HEK293 (cell line): Measurements from ENCODE around the gene ZC3H7B.

Source experiments
- BCL6B ChIP-seq: fragments of 450-650 bp; formaldehyde crosslinking; IDR thresholded peaks from 2 replicates; pipeline ENCODE4 v1.5.1; 2017; ENCODE audit warnings: missing biosample characterization, missing genetic modification characterization
- EGR2 ChIP-seq: fragments of 450-650 bp; formaldehyde crosslinking; IDR thresholded peaks from 2 replicates; pipeline ENCODE4 v1.5.1; 2016; ENCODE audit warnings: low read depth, missing biosample characterization, missing genetic modification characterization
- GLIS1 ChIP-seq: fragments of 450-650 bp; formaldehyde crosslinking; IDR thresholded peaks from 2 replicates; pipeline ENCODE4 v1.5.1; 2016; ENCODE audit warnings: missing biosample characterization, missing genetic modification characterization
- GLIS2 ChIP-seq: fragments of 450-650 bp; formaldehyde crosslinking; IDR thresholded peaks from 2 replicates; pipeline ENCODE4 v1.5.1; 2016; ENCODE audit warnings: missing biosample characterization, missing genetic modification characterization
- HIC1 ChIP-seq: fragments of 450-650 bp; formaldehyde crosslinking; IDR thresholded peaks from 2 replicates; pipeline ENCODE4 v1.5.1; 2016; ENCODE audit warnings: missing biosample characterization, missing genetic modification characterization
- KLF10 ChIP-seq: fragments of 450-650 bp; IDR thresholded peaks from 2 replicates; pipeline ENCODE4 v1.5.1; 2018; ENCODE audit warnings: missing biosample characterization, mild to moderate bottlenecking, missing genetic modification characterization
- KLF16 ChIP-seq: fragments of 450-650 bp; formaldehyde crosslinking; IDR thresholded peaks from 2 replicates; pipeline ENCODE4 v1.5.1; 2017; ENCODE audit warnings: missing biosample characterization, missing genetic modification characterization
- PRDM10 ChIP-seq: fragments of 450-650 bp; formaldehyde crosslinking; IDR thresholded peaks from 2 replicates; pipeline ENCODE4 v1.5.1; 2016; ENCODE audit warnings: missing biosample characterization, missing genetic modification characterization
- PRDM2 ChIP-seq: fragments of 450-650 bp; formaldehyde crosslinking; IDR thresholded peaks from 2 replicates; pipeline ENCODE4 v1.5.1; 2016; ENCODE audit warnings: missing biosample characterization, missing genetic modification characterization, borderline replicate concordance
- RBAK ChIP-seq: fragments of 450-650 bp; formaldehyde crosslinking; IDR thresholded peaks from 2 replicates; pipeline ENCODE4 v1.5.1; 2016; ENCODE audit warnings: missing biosample characterization, missing genetic modification characterization
- TSHZ1 ChIP-seq: fragments of 450-650 bp; formaldehyde crosslinking; IDR thresholded peaks from 2 replicates; pipeline ENCODE4 v1.5.1; 2016; ENCODE audit warnings: missing biosample characterization, missing genetic modification characterization, borderline replicate concordance
- WT1 ChIP-seq: fragments of 450-650 bp; formaldehyde crosslinking; IDR thresholded peaks from 2 replicates; pipeline ENCODE4 v1.5.1; 2016; ENCODE audit warnings: missing biosample characterization, missing genetic modification characterization
- ZBTB20 ChIP-seq: fragments of 450-650 bp; formaldehyde crosslinking; IDR thresholded peaks from 2 replicates; pipeline ENCODE4 v1.5.1; 2016; ENCODE audit warnings: missing biosample characterization, missing genetic modification characterization
- ZFP37 ChIP-seq: fragments of 450-650 bp; formaldehyde crosslinking; IDR thresholded peaks from 2 replicates; pipeline ENCODE4 v1.5.1; 2016; ENCODE audit warnings: missing biosample characterization, missing genetic modification characterization
- ZNF169 ChIP-seq: fragments of 450-650 bp; formaldehyde crosslinking; IDR thresholded peaks from 2 replicates; pipeline ENCODE4 v1.5.1; 2016; ENCODE audit warnings: missing biosample characterization, missing genetic modification characterization
- ZNF202 ChIP-seq: fragments of 450-650 bp; formaldehyde crosslinking; IDR thresholded peaks from 2 replicates; pipeline ENCODE4 v1.5.1; 2016; ENCODE audit warnings: missing biosample characterization, missing genetic modification characterization, borderline replicate concordance
- ZNF23 ChIP-seq: fragments of 450-650 bp; formaldehyde crosslinking; IDR thresholded peaks from 2 replicates; pipeline ENCODE4 v1.5.1; 2016; ENCODE audit warnings: missing biosample characterization, missing genetic modification characterization, borderline replicate concordance
- ZNF266 ChIP-seq: fragments of 450-650 bp; formaldehyde crosslinking; IDR thresholded peaks from 2 replicates; pipeline ENCODE4 v1.5.1; 2016; ENCODE audit warnings: missing biosample characterization, missing genetic modification characterization, low read depth
- ZNF311 ChIP-seq: fragments of 450-650 bp; formaldehyde crosslinking; IDR thresholded peaks from 2 replicates; pipeline ENCODE4 v1.5.1; 2017; ENCODE audit warnings: missing biosample characterization, missing genetic modification characterization, borderline replicate concordance
- ZNF596 ChIP-seq: fragments of 450-650 bp; IDR thresholded peaks from 2 replicates; pipeline ENCODE4 v1.5.0; 2018; ENCODE audit warnings: missing biosample characterization, mild to moderate bottlenecking, missing genetic modification characterization, moderate library complexity
- ZNF621 ChIP-seq: fragments of 450-650 bp; formaldehyde crosslinking; IDR thresholded peaks from 2 replicates; pipeline ENCODE4 v1.5.1; 2017; ENCODE audit warnings: missing biosample characterization, missing genetic modification characterization
- ZNF629 ChIP-seq: fragments of 450-650 bp; formaldehyde crosslinking; IDR thresholded peaks from 2 replicates; pipeline ENCODE4 v1.5.1; 2017; ENCODE audit warnings: missing biosample characterization, missing genetic modification characterization
- ZNF670 ChIP-seq: fragments of 450-650 bp; formaldehyde crosslinking; IDR thresholded peaks from 2 replicates; pipeline ENCODE4 v1.5.1; 2016; ENCODE audit warnings: missing biosample characterization, missing genetic modification characterization, low read depth

The ZC3H7B gene

GRCh38 chr22:41380993-41381328, 79.6 kb downstream of the ZC3H7B start (continued):
- TF ChIP-seq ZNF311 (no peak), KLF10 (tag by site-specific recombination) (no peak), ZBTB20 (tag by site-specific recombination) (no peak), PRDM10 (no peak), ZNF169 (tag by site-specific recombination) (no peak), HIC1 (peak; percentile 79), ZNF266 (tag by site-specific recombination) (no peak), ZNF621 (tag by site-specific recombination) (no peak), ZNF202 (tag by site-specific recombination) (no peak), GLIS1 (tag by site-specific recombination) (no peak), ZFP37 (tag by site-specific recombination) (no peak), KLF16 (no peak), WT1 (tag by site-specific recombination) (peak; percentile 67), ZNF670 (no peak), ZNF596 (tag by site-specific recombination) (no peak), PRDM2 (tag by site-specific recombination) (no peak), RBAK (tag by site-specific recombination) (no peak), BCL6B (tag by site-specific recombination) (no peak), GLIS2 (tag by site-specific recombination) (no peak), TSHZ1 (tag by site-specific recombination) (no peak), ZNF629 (0 out of 2 replicates have a peak, but pooled peaks have one; percentile 19), ZNF23 (tag by site-specific recombination) (no peak), EGR2 (tag by site-specific recombination) (peak; percentile 79)
